GM19328 (cell line): Measurements from ENCODE around the gene OVAAL.

Experiments used
- ATAC-seq: cut with Tn5 transposase; IDR thresholded peaks from one replicate; pipeline ENCODE4 v1.9.1; 2021; ENCODE audit warnings: mild to moderate bottlenecking, moderate library complexity; ENCODE audit not compliant: unreplicated experiment

The OVAAL gene

DNA sequence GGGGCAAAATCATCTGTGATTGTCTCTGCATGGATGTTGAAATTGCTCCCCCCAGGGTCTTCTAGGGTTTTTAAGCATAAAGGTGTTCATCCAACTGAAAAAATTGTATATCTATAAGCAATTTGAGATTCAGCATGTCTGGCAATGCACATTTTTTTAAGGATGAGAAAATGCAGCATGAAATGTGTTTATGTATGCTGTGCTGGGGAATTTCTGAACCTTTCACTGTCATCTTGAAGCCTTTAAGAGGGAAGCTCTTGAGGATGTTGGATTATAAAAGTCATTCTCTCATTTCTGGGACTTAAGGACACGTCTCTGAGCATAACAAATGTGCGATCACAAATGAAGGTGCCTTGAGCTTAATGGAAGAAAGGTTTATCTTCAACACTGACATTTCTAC is 9.4 kb downstream of the OVAAL start:
- no peak for ATAC-seq

- no peak for ATAC-seq
Measured at GRCh38 chr1:180571060-180571831, 12.5 kb downstream of the OVAAL start.

DNA sequence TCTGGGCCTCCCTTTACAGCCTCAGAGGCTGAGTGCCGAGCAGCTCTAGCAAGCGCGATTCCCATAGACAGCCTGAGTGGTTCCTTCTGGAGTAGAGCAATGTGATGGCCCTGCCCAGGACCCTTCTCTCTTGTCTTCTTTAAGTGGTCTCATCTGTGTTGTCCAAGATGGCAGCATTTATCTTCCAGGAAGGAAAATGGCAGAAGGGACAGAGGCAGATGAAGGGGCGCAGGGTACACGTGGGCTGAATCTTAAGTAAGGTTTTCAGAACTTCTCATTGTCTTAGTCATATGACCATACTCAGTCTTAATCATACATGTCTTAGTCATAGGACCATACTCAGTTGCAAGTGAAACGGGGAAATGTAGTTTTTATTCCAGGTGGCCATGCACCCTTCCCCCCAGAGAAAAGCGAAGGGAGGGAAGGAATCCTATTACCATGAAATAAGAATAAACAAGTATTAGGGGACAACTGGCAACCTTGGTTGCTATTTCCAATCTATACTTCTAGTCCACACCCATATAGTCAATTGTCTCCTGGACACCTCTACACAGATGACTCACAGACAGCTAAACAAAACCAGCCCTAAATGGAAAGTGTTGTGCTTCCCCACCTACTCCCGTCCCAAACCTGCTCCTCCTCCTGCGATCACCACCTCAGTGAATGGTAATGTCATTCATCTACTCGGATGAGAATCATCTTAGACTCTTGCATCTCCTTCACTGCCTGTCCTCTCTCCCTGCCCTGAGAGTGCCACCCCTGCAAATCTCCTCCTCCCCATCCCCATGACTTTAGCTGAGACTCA is 13.3 kb downstream of the OVAAL start:
- ATAC-seq = no peak

GRCh38 chr1:180572760-180573159 is 14.0 kb downstream of the OVAAL start:
- ATAC-seq = no peak

- no peak for ATAC-seq
Measured at GRCh38 chr1:180574031-180574713, 15.4 kb downstream of the OVAAL start.

GRCh38 chr1:180577361-180577760 is 18.6 kb downstream of the OVAAL start:
- no peak for ATAC-seq

GRCh38 chr1:180579961-180580611 is 21.3 kb downstream of the OVAAL start:
- ATAC-seq = no peak

GRCh38 chr1:180581635-180582039 is 22.9 kb downstream of the OVAAL start:
- no peak for ATAC-seq

DNA sequence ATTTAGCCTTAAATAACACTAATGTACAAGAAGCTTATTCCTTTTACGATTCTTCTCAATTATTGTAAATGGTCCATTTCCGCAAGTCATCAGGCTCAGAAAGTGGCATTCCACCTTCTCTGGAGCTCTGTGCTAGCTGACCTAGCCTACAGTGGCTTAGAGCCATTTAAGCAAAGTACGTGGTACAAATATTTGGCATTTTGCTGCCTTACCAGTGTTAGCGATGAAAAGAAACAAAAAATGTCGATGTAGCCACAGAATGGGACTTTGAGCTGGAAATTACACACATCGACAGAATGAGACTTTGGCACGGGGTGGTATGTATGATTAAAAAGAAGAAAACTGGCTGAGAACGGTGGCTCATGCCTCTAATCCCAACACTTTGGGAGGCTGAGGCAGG is 26.1 kb downstream of the OVAAL start:
- no peak for ATAC-seq

DNA sequence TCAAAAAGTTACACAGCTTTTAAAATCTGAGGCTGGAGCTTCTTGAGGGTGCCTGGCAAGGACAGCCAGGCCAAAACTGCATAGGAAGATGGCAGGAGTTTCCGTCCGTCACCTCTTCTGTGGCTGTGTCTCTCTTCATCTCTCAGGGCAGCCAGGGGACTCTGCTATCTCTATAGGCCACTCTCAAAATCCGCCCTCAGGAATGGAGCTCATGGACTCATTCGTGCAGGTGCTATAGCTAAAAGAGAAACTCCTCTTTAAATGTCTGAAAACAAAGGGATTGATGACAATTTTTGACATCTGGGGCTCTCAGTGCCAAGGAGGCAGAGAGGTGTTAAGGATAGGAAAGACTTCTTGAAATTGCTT is 27.2 kb downstream of the OVAAL start:
- no peak for ATAC-seq

DNA sequence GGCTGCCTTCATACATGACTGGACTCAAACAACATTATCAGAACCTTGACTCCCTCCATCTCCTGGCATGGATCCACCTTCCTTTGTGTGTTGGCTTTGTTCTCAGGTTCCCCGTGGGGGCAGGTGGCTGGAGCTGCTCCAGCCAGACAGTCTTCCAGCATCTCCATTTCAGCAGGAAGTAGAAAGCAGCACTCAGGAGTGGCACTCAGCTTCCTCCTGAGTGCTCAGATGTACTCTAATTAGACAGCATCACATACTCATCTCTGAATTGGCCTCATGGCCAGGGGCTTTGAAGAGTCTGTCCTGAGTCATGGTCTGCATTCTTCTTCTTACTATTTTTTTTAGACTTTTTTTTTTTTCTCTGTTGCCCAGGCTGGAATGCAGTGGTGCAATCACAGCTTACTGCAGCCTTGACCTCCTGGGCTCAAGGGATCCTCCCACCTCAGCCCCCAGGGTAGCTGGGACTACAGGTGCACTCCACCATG is 27.9 kb downstream of the OVAAL start:
- no peak for ATAC-seq

GRCh38 chr1:180588121-180588520 is 29.4 kb downstream of the OVAAL start:
- ATAC-seq = no peak

- no peak for ATAC-seq
Measured at GRCh38 chr1:180590889-180591288, 32.1 kb downstream of the OVAAL start.

DNA sequence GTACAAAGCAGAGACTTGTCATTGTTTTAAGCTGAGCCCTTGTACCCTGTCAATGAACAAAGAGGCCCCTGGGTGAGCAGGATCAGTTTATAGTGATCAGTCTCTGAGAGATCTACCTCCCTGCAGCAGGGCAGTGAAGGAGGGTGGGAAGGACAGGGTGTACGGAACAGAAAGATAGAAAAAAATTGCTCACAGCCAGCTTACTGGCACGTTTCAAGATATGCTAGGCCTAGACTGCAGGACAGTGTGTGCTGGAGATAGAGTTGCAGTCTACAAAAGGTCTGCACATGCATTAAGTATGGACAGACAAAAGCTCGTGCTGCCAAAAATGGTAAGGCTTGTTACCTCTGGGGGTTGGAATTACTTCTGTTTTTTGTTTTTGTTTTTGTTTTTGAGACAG is 34.6 kb downstream of the OVAAL start:
- no peak for ATAC-seq

DNA sequence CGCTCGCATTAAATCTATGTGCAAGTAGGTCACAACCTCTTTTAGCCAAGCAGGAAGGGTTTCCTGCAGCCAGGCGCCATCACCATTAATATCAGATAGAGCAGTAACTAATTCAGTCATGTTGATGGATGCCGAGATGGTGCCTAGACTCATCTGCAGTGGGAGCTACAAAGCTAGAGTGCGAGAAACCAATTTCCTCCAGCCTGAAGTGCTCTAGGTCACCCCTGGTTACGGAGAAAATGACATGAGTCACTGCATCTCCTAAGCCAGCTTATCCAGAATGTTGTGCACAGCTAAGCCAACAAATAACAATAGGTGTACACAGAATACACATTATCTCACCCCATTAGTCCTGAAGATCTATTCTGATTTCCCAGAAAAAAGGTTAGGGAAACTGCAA is 36.0 kb downstream of the OVAAL start:
- ATAC-seq = no peak

- ATAC-seq = no peak
Measured at GRCh38 chr1:180595966-180596365, 37.2 kb downstream of the OVAAL start.

- ATAC-seq = no peak
Measured at GRCh38 chr1:180597520-180597919, 38.8 kb downstream of the OVAAL start.

- ATAC-seq = no peak
Measured at GRCh38 chr1:180598333-180598974, 39.7 kb downstream of the OVAAL start.

DNA sequence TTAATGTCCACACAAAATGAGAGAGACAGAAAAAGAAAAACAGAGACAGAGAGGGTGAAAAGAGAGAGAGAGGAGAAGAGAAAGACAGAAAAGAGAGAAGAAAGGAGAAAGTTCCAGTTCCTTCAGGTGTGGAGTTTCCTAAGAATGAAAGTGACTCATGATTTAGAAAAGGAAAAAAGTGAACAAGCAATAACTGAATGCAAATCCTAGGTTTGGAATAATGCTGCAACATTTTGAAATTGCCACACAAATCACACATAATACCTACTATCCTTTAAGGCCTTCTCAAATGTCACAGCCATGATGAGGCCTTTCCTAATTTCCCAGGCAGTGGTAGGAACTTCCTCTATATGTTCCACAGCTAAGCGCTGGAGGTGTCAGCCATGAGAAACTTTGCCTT is 41.6 kb downstream of the OVAAL start:
- no peak for ATAC-seq

DNA sequence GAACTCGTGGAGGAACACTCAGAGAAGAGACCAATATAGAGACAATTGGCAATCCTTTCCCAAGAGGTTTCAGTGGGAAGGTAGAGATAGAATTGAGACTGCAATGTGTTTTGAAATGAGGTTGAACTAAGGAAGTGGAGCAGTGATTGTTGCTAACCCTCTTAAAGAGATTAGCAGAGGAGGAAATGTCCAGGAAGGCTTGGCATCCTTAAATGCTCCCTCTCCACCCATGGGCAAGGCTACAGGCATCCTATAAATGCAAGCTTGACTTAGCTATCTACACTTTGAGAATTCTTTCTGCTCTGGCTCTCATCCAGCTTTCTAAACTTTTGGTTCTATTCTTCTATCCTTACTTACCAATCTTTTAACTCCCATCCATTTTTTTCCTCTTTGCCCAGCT is 42.7 kb downstream of the OVAAL start:
- no peak for ATAC-seq
